H1 (cell line): Measurements from ENCODE around the gene MEIS2. TPM values are rescaled to one million over a fixed set of nuclear protein-coding genes. Genes with fewer than 3 reads are reported as not detected.

Experiments
- ATF2 ChIP-seq: IDR thresholded peaks from 2 replicates; pipeline ENCODE4 v1.6.1; 2012; ENCODE audit warnings: low read length, inconsistent platforms
- ATF3 ChIP-seq: IDR thresholded peaks from 2 replicates; pipeline ENCODE4 v1.6.1; 2011; ENCODE audit warnings: low read depth, mild to moderate bottlenecking, low read length; ENCODE audit not compliant: insufficient read depth
- EZH2 ChIP-seq: fragments of 200-600 bp; sonication (generic); IDR thresholded peaks from 2 replicates; pipeline ENCODE4 v1.7.1; 2012; ENCODE audit warnings: low read depth, mild to moderate bottlenecking, moderate library complexity, low read length, inconsistent platforms; ENCODE audit not compliant: severe bottlenecking
- GTF2F1 ChIP-seq: IDR thresholded peaks from 2 replicates; pipeline ENCODE4 v1.6.1; 2012; ENCODE audit warnings: low read depth, low read length, improper control_type of control experiment, borderline replicate concordance
- HDAC6 ChIP-seq: IDR thresholded peaks from one replicate; pipeline ENCODE4 v1.7.1; 2012; ENCODE audit warnings: low read depth, mild to moderate bottlenecking, inconsistent platforms, low read length, moderate library complexity
- KDM1A ChIP-seq: fragments of 200-600, 300-600 bp; sonication (generic); IDR thresholded peaks from 2 replicates; pipeline ENCODE4 v1.7.1; 2016; ENCODE audit warnings: mild to moderate bottlenecking, low read length, borderline replicate concordance
- PHF8 ChIP-seq: fragments of 200-600 bp; sonication (generic); conservative IDR thresholded peaks from 2 replicates; pipeline ENCODE4 v1.7.1; 2012; ENCODE audit warnings: low read depth, mild to moderate bottlenecking, inconsistent platforms, low read length, moderate library complexity
- RXRA ChIP-seq: IDR thresholded peaks from 2 replicates; pipeline ENCODE4 v1.6.1; 2011; ENCODE audit warnings: low read depth, mild to moderate bottlenecking, low read length, moderate library complexity; ENCODE audit not compliant: insufficient read depth
- SP2 ChIP-seq: IDR thresholded peaks from 2 replicates; pipeline ENCODE4 v1.6.1; 2012; ENCODE audit warnings: mild to moderate bottlenecking, low read length, inconsistent platforms
- TAF1 ChIP-seq: IDR thresholded peaks from 2 replicates; pipeline ENCODE4 v1.6.1; 2011; ENCODE audit warnings: mild to moderate bottlenecking, low read depth, low read length
- TCF12 ChIP-seq: IDR thresholded peaks from 2 replicates; pipeline ENCODE4 v1.6.1; 2011; ENCODE audit warnings: low read depth, mild to moderate bottlenecking, low read length
- polyA plus RNA-seq, 7 experiments: library from polyadenylated mRNA; depleted of rRNA in 3 of 7; stranded (reverse) in 5 of 7; unstranded in 2 of 7; fragments of >200 nt in 5 of 7; fragments of 200-250 nt in 2 of 7; gene quantifications; 1 replicate in 5 of 7; 2 replicates in 1 of 7; 4 replicates in 1 of 7; pipeline versions ENCODE4 v1.2.1 to v1.2.3, GENCODE V29; 2011 to 2013; ENCODE audit warnings: missing spikeins in 2 of 7, mixed read lengths in 2 of 7
- total RNA-seq: library from RNA; stranded (reverse); fragmentation: NEBNext Ultra II Directional; extraction: Animal tissue kit (Norgen Biotek cat#: 25700); gene quantifications from 2 replicates; pipeline ENCODE4 v1.2.1, GENCODE V29; 2021

The MEIS2 gene
- total and polyA plus RNA-seq, 2 of the 8 experiments (the other 6 are each of a cell fraction or from before 2014, with no cell fraction given): 0.22 to 1.2 TPM

- no peak for TF ChIP-seq PHF8
- TF ChIP-seq TCF12: no peak
- no peak for TF ChIP-seq ATF2
- TF ChIP-seq KDM1A: no peak
- no peak for TF ChIP-seq HDAC6
- TF ChIP-seq GTF2F1: no peak
- TF ChIP-seq RXRA: no peak
- no peak for TF ChIP-seq SP2
- TF ChIP-seq TAF1: no peak
- TF ChIP-seq ATF3: no peak
- TF ChIP-seq EZH2: no peak
Observed at GRCh38 chr15:36999778-37000177, 100.6 kb downstream of the MEIS2 start (continued).
